WI38 (cell line): ENCODE results near the gene SLC16A8.

Experiments used
- H3K4me3 ChIP-seq: 2 replicates; pipeline ENCODE4 v1.5.1; 2011; ENCODE audit warnings: low read depth, mild to moderate bottlenecking, control low read depth, low read length
- CTCF ChIP-seq: IDR thresholded peaks from 2 replicates; pipeline ENCODE4 v1.5.1; 2012; ENCODE audit warnings: low read depth, mild to moderate bottlenecking, control low read depth, low read length

The SLC16A8 gene

GRCh38 chr22:38083931-38084631, at the start of gene SLC16A8:
SLC16A8 (minus strand) TSS chr22:38084184; CDS start chr22:38082873, 1,311 bp downstream.
- TF ChIP-seq CTCF: no peak
- no peak within 1 kb of the TSS for H3K4me3 ChIP-seq

GRCh38 chr22:38133331-38133730, 49.3 kb upstream of the SLC16A8 start:
- no peak for TF ChIP-seq CTCF
- H3K4me3 ChIP-seq: no peak overlapping the region

- H3K4me3 ChIP-seq: no peak overlapping the region
- TF ChIP-seq CTCF: no peak
These were observed 48.8 kb upstream of the SLC16A8 start for GRCh38 chr22:38132794-38133193.

- H3K4me3 ChIP-seq: no peak overlapping the region
- TF ChIP-seq CTCF: no peak
These were observed 48.2 kb upstream of the SLC16A8 start for GRCh38 chr22:38132136-38132535.

GRCh38 chr22:38131399-38131798, 47.4 kb upstream of the SLC16A8 start:
- no peak overlapping the region for H3K4me3 ChIP-seq
- TF ChIP-seq CTCF: no peak

GRCh38 chr22:38129856-38130255, 45.9 kb upstream of the SLC16A8 start:
- TF ChIP-seq CTCF: no peak
- no peak overlapping the region for H3K4me3 ChIP-seq

- H3K4me3 ChIP-seq: no peak overlapping the region
- TF ChIP-seq CTCF: no peak
These were observed 45.0 kb upstream of the SLC16A8 start for GRCh38 chr22:38129021-38129420.
